ENCODE measurements around the gene C19orf44. TPM values are rescaled to one million over a fixed set of nuclear protein-coding genes. Genes with fewer than 3 reads are reported as not detected.

Gene C19orf44
- total RNA-seq (2022; extraction: Qiagen RNA extraction): 2.5 to 2.9 TPM (median 2.9 TPM) in 5 replicates

GRCh38 chr19:16495982-16496612, at the start of gene C19orf44, which contains the start of gene CALR3:
Gene C19orf44, plus strand, starts transcription at chr19:16496394. Its CDS starts 4,399 bp downstream, at chr19:16500793.
Gene CALR3, minus strand, starts transcription at chr19:16496167. Its CDS starts 38 bp downstream, at chr19:16496129.

GRCh38 chr19:16542045-16542909, 46.1 kb downstream of the C19orf44 start, which contains the start of gene CHERP:
Gene CHERP, minus strand, starts transcription at chr19:16542437. Its CDS starts 59 bp downstream, at chr19:16542378.

Other genes with a start within 250 kb of the C19orf44 start
- gene KLF2, start 171.6 kb upstream of the C19orf44 start, total RNA-seq (2022; extraction: Qiagen RNA extraction): 14.6 to 29.9 TPM (median 29.3 TPM) in 5 replicates
- gene EPS15L1, start 24.4 kb upstream of the C19orf44 start, total RNA-seq (2022; extraction: Qiagen RNA extraction): 14.0 to 17.6 TPM (median 15.6 TPM) in 5 replicates
- 0.28 TPM in 1 of 5 replicates, not detected in the others for gene CALR3, start 227 bp upstream of the C19orf44 start, total RNA-seq (2022; extraction: Qiagen RNA extraction)
- 27.5 to 34.4 TPM (median 29.9 TPM) in 5 replicates for gene CHERP, start 46.0 kb downstream of the C19orf44 start, total RNA-seq (2022; extraction: Qiagen RNA extraction)
- gene SLC35E1, start 76.0 kb downstream of the C19orf44 start, total RNA-seq (2022; extraction: Qiagen RNA extraction): 15.3 to 19.3 TPM (median 18.8 TPM) in 5 replicates
- 4.0 to 6.2 TPM (median 5.5 TPM) in 5 replicates for gene MED26, start 131.8 kb downstream of the C19orf44 start, total RNA-seq (2022; extraction: Qiagen RNA extraction)
- gene SMIM7, start 163.8 kb downstream of the C19orf44 start, total RNA-seq (2022; extraction: Qiagen RNA extraction): 64.4 to 74.3 TPM (median 69.1 TPM) in 5 replicates
- 0.98 to 2.0 TPM (median 1.3 TPM) in 5 replicates for gene TMEM38A, start 164.7 kb downstream of the C19orf44 start, total RNA-seq (2022; extraction: Qiagen RNA extraction)
- not detected in 5 replicates for gene NWD1, start 223.5 kb downstream of the C19orf44 start, total RNA-seq (2022; extraction: Qiagen RNA extraction)

Data from A549 treated with Mapracorat at 1 μM for 4 hours (cell line).